Lung (tissue), 12 donors: ENCODE data around the gene FBRSL1. TPM values are rescaled to one million over a fixed set of nuclear protein-coding genes. Genes with fewer than 3 reads are reported as not detected.

ENCODE experiments used
- ATAC-seq: fragments of 200-7000 bp; cut with Tn5 transposase; one replicate; pipeline ENCODE4 v1.9.1; 2020; ENCODE audit warnings: moderate number of reproducible peaks; ENCODE audit not compliant: insufficient read depth, low FRiP score
- DNase-seq, 3 donors: peaks; one replicate each; pipeline ENCODE4 v3.0.0-alpha.2; 2013 to 2017
- H3K27ac ChIP-seq, 2 donors: one replicate each; pipeline ENCODE4 v1.5.1; 2013; ENCODE audit warnings: mild to moderate bottlenecking in 2 of 2, moderate library complexity in 2 of 2, control low read depth in 1 of 2, inconsistent platforms in 1 of 2, low read depth in 1 of 2, low read length in 1 of 2
- H3K27me3 ChIP-seq, 3 donors: one replicate each; pipeline ENCODE4 v1.5.1; 2013; ENCODE audit warnings: low read length in 2 of 3; ENCODE audit not compliant: control insufficient read depth in 3 of 3, insufficient read depth in 3 of 3
- H3K36me3 ChIP-seq, 4 donors: one replicate each; pipeline ENCODE4 v1.5.1; 2013; ENCODE audit warnings: low read length in 4 of 4, mild to moderate bottlenecking in 1 of 4, moderate library complexity in 1 of 4; ENCODE audit not compliant: control insufficient read depth in 4 of 4, insufficient read depth in 4 of 4
- H3K4me1 ChIP-seq, 5 donors: one replicate each; pipeline ENCODE4 v1.5.1; 2013; ENCODE audit warnings: low read length in 5 of 5, mild to moderate bottlenecking in 2 of 5, moderate library complexity in 1 of 5; ENCODE audit not compliant: control insufficient read depth in 5 of 5, insufficient read depth in 5 of 5
- H3K4me3 ChIP-seq: one replicate; pipeline ENCODE4 v1.5.1; 2013; ENCODE audit warnings: mild to moderate bottlenecking, control low read depth, moderate library complexity
- H3K9ac ChIP-seq, 2 donors: one replicate each; pipeline ENCODE4 v1.5.1; 2013; ENCODE audit warnings: low read length in 2 of 2, control low read depth in 1 of 2; ENCODE audit not compliant: insufficient read depth in 1 of 2
- H3K9me3 ChIP-seq, 4 donors: one replicate each; pipeline ENCODE4 v1.5.1; 2013; ENCODE audit warnings: low read length in 3 of 4, mild to moderate bottlenecking in 1 of 4, moderate library complexity in 1 of 4; ENCODE audit not compliant: control insufficient read depth in 4 of 4, insufficient read depth in 3 of 4
- CTCF ChIP-seq: IDR thresholded peaks from 2 replicates; pipeline ENCODE4 v1.5.1; 2012; ENCODE audit warnings: mild to moderate bottlenecking; ENCODE audit errors: control extremely low read depth, extremely low read depth
- WGBS, 2 donors: extraction: QIAGEN DNeasy Blood & Tissue Kit; methylation state at CpG; one replicate each; pipeline ENCODE4 v1.1.7; 2013; 5-methylcytosine and 5-hydroxymethylcytosine counted together
- polyA plus RNA-seq, 2 donors: library from polyadenylated mRNA; stranded (reverse); fragments of 200-250 nt; gene quantifications; one replicate each; pipeline ENCODE4 v1.2.1, GENCODE V29; 2013
- total RNA-seq, 2 donors: library from RNA; depleted of rRNA in 1 of 2; stranded (reverse); fragments of >200 nt in 1 of 2; gene quantifications; one replicate each; pipeline ENCODE4 v1.2.1, GENCODE V29; 2014 to 2021
- donor health status: control.
- donor health status: control.
- donor health status: Bipolar disorder and iron deficiency.
- donor health status: healthy.
- donor health status: DM: yes; HTN: yes; CAD: no.

Gene FBRSL1
- total and polyA plus RNA-seq, 4 donors: 10.6 to 56.9 (median 22.3) TPM

GRCh38 chr12:132495165-132495544, 5.2 kb downstream of the FBRSL1 start:
- ATAC-seq: no peak
- 66 to 74% methylated on average over 9 of the region's 9 CpGs for WGBS, 2 donors
- Histone ChIP-seq H3K27ac (no peak overlapping the region), H3K4me3 (no peak overlapping the region), H3K9me3 (no peaks in the 10 kb centered on the region), H3K36me3 (peaks cover 0 to 3% (median under 1%) of the 10 kb centered on the region in 4 donors), H3K4me1 (peaks cover 11 to 63% (median 30%) of the 10 kb centered on the region in 5 donors), H3K9ac (peak overlapping the region in 1 of 2 donors; percentile 37), H3K27me3 (no peaks in the 10 kb centered on the region)
- no peak for DNase-seq
- TF ChIP-seq CTCF: no peak

- peaks cover 0 to 3% (median 1%) of the 10 kb centered on the region in 4 donors for H3K36me3 ChIP-seq
- H3K4me1 ChIP-seq: peaks cover 11 to 69% (median 30%) of the 10 kb centered on the region in 5 donors
- no peak for DNase-seq
- 67 to 71% methylated on average over 31 of the region's 31 CpGs for WGBS, 2 donors
- no peaks in the 10 kb centered on the region for H3K27me3 ChIP-seq
- ATAC-seq: no peak
- H3K9ac ChIP-seq: no peak overlapping the region
- no peak for TF ChIP-seq CTCF
- H3K9me3 ChIP-seq: no peaks in the 10 kb centered on the region
- H3K27ac ChIP-seq: no peak overlapping the region
- no peak overlapping the region for H3K4me3 ChIP-seq
Observed at GRCh38 chr12:132495629-132496357, 5.8 kb downstream of the FBRSL1 start.

- Histone ChIP-seq H3K4me1 (peaks cover 11 to 69% (median 35%) of the 10 kb centered on the region in 5 donors), H3K27ac (no peak overlapping the region), H3K9ac (no peak overlapping the region), H3K9me3 (no peaks in the 10 kb centered on the region), H3K36me3 (peaks cover 0 to 3% (median 1%) of the 10 kb centered on the region in 4 donors), H3K4me3 (no peak overlapping the region), H3K27me3 (no peaks in the 10 kb centered on the region)
- DNase-seq (no peak), ATAC-seq (no peak)
- WGBS, 2 donors: 77 to 82% methylated on average over 10 of the region's 10 CpGs
- TF ChIP-seq CTCF: no peak
Observed at GRCh38 chr12:132496358-132496669, 6.4 kb downstream of the FBRSL1 start.
